NCI-H2227 treated with DMSO at 0.1 percent for 48 hours (cell line): ENCODE data around the gene SLC45A1.

Experiments
- DNase-seq: peaks from one replicate; lab custom pipeline; 2025; lab: John Stamatoyannopoulos, UW

Gene SLC45A1

DNA sequence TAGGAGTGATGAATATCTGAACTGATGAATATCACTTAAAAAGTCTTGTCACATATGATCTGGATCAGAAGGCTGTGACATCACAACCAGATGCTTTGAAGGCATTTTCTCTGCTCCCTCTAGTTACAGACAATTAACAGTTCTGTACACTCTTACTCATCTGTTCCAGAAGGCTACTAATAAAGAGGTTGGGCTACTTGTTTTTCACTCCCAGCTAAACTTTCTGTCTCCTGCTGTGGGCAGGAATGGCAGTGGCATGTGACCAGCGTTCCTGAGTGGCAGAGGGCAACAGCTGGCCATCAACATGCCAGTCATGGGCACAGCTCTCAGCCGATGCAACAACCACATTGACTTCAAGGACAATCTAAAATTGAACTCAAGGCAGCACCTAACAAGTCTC, 66.7 kb downstream of the SLC45A1 start:
- DNase-seq = no peak

DNA sequence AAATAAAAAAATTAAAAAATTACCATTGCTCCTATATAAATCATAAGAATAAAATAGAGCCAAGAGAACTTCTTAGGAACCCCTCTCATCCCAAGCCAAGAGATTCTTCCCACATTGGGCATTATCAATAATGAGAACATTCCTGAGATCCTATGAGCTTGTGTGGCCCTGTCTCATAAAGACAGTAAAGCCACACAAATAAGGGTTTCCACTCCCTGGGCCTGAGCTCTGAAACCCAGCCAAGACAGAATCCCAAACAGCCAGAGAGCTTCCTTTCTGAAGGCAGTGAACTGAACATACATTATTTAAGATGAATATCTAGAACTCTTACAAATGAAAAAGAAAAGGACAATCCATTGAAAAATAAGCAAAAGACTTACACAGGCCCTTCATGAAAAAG, 68.3 kb downstream of the SLC45A1 start:
- DNase-seq = no peak

DNA sequence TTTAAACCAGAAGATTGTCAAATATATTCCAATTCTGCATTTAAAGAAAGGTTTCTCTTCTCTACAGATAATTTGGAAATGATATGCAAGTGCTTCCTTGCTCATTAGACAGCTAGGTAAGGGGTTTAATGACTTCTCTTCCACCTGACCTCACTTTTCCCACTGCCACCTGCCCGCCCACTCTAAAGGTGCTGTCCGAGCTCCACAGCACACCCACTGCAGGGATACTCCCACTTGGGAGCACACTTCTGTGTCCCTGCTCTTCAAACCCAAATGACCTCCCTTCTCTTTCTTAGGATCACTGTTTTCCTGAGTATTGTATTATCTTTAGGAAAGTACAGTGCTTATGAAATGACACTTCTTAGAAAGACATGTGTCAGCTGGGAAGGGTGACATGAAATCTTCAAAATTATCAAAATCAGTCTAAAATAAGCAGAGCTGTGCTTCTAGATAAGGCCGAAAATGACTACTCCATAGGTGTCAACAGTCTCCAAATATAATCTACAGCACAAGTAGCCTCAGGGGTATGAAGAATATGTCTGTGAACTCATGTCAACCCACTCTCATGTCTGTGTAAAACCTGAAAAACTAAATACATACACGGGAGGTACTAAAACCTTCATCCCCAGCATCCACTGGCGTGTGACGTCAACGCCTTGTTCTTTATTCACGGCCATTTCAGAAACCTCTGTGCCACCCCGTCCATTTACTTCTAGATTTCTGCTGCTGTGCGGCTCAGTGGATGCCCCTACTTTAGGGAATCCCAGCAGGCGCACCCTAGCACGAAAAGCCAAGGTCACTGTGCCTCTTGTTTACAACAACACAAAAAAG, 71.0 kb downstream of the SLC45A1 start:
- no peak for DNase-seq

DNA sequence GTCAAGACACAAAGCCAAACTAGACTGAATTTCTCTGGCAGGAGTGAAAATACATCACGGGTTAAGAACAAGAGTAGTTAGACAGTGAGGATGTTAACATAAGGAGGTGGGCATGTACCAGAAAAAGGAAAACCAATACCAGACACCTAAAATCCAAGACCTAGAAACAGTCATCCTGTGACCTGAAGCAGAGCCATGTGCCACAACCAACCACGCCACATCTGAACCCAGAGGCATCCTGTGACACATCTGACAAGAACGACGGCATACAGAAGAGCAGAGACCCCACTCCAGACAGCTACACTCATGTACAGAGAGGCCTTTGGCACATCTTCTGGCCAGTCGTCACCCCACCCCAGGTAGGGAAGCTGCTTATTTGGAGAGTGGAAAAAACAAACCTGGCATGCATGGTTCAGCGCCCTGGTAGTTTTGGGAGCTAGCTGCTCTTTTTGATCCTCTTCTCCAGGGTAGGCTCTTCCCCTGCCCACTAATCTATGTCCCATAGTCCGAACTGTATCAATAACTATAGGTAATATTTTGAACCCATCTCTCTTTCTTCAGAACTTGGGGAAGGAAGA, 72.1 kb downstream of the SLC45A1 start:
- no peak for DNase-seq

DNA sequence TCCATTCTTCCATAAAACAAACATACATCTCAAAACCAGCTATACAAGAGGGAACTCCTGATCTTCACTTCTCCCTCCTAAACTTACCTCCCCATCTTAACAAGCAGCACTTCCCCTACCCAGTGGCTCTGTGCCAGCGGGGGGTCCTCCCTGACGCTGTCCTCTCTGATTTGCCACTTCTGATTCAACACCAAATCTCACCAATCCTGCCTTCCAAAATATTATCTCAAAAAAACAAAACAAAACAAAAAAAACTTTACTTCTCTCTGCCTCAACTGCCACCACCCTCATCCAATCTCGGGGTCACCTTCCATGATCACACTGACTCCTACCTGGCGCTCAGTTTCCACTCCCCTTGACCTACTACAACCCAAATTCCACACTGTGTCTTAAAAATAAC, 72.8 kb downstream of the SLC45A1 start:
- no peak for DNase-seq

DNA sequence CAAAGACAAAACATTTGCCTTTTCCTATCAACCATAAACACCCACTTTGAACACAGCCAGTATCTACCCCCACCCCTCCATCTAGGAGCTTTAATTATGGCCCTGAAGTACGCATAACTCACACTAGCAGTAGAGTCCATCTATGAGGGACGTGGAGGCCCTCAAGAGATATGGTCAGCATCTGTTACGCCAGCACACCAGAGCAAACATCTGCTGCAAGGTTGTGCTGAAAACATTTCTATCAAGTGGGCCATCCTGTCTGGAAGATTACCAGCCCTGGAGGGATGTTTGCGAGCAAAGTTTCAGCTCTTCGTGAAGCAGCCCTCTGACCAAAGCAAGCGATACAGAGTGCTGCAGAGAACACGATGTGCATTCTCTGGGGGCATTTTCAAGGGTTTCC, 74.6 kb downstream of the SLC45A1 start:
- DNase-seq = no peak
